ENCODE results near the gene HOGA1. TPM values are rescaled to one million over a fixed set of nuclear protein-coding genes. Genes with fewer than 3 reads are reported as not detected.
"Not testable (repeated sequence)": the region's sequence is repeated elsewhere in the genome, so short reads cannot be mapped to it uniquely, and the experiment has no call there.

The HOGA1 gene
- total and polyA plus RNA-seq, 8 donors = 0.85 to 2.2 (median 1.3) TPM

- TF ChIP-seq CTCF (IDR thresholded peaks at IDR 0.05) = no peak
- no peak overlapping the region for H3K4me3 ChIP-seq
- peaks cover 0 to 17% of the 10 kb centered on the region in 2 donors for H3K36me3 ChIP-seq
- no peaks in the 10 kb centered on the region for H3K9me3 ChIP-seq
- DNase-seq = no peak
- H3K27me3 ChIP-seq = peaks cover 0 to 13% of the 10 kb centered on the region in 2 donors
- ATAC-seq = no peak
- intact Hi-C loops (cut with DNase I) = no loop called here
- no peak overlapping the region for H3K27ac ChIP-seq
- peaks cover 6 to 17% of the 10 kb centered on the region in 2 donors for H3K4me1 ChIP-seq
Observed at GRCh38 chr10:97575127-97575668, 9.0 kb upstream of the HOGA1 start.

GRCh38 chr10:97576487-97576886 lies 7.7 kb upstream of the HOGA1 start:
- DNase-seq; H3K27ac ChIP-seq; H3K4me3 ChIP-seq; H3K36me3 ChIP-seq; H3K9me3 ChIP-seq; ATAC-seq; intact Hi-C loops (cut with DNase I): not testable (repeated sequence)
- Histone ChIP-seq H3K27me3 (peaks cover 0 to 13% of the 10 kb centered on the region in 2 donors), H3K4me1 (peaks cover 6 to 17% of the 10 kb centered on the region in 2 donors)

GRCh38 chr10:97577701-97578100 lies 6.5 kb upstream of the HOGA1 start:
- ATAC-seq (no peak), DNase-seq (no peak)
- H3K27ac ChIP-seq = no peak overlapping the region
- no peaks in the 10 kb centered on the region for H3K36me3 ChIP-seq
- peaks cover 0 to 13% of the 10 kb centered on the region in 2 donors for H3K27me3 ChIP-seq
- H3K4me3 ChIP-seq = no peak overlapping the region
- no peaks in the 10 kb centered on the region for H3K9me3 ChIP-seq
- H3K4me1 ChIP-seq = peaks cover 0 to 8% of the 10 kb centered on the region in 2 donors
- intact Hi-C loops (cut with DNase I) = no loop called here
- TF ChIP-seq CTCF (IDR thresholded peaks at IDR 0.05) = no peak

GRCh38 chr10:97578171-97578844 lies 5.9 kb upstream of the HOGA1 start:
- TF ChIP-seq CTCF (IDR thresholded peaks at IDR 0.05) = no peak
- intact Hi-C loops (cut with DNase I) = no loop called here
- Histone ChIP-seq H3K27me3 (peaks cover 0 to 13% of the 10 kb centered on the region in 2 donors), H3K9me3 (no peaks in the 10 kb centered on the region), H3K4me1 (peaks cover 0 to 8% of the 10 kb centered on the region in 2 donors), H3K4me3 (no peak overlapping the region), H3K27ac (no peak overlapping the region), H3K36me3 (no peaks in the 10 kb centered on the region)
- DNase-seq (no peak), ATAC-seq (no peak)

GRCh38 chr10:97580421-97581367 lies 3.5 kb upstream of the HOGA1 start:
- Histone ChIP-seq H3K36me3 (no peaks in the 10 kb centered on the region), H3K9me3 (no peaks in the 10 kb centered on the region), H3K4me1 (no peaks in the 10 kb centered on the region), H3K27me3 (peaks cover 0 to 13% of the 10 kb centered on the region in 2 donors), H3K4me3 (no peak overlapping the region), H3K27ac (no peak overlapping the region)
- ATAC-seq = no peak
- DNase-seq = peak in 1 of 4 donors; percentile 53
- intact Hi-C loops (cut with DNase I) = no loop called here
- no peak for TF ChIP-seq CTCF (IDR thresholded peaks at IDR 0.05)

All from left lung (tissue), 10 donors.